ENCODE measurements around the gene SLC25A6. TPM values are rescaled to one million over a fixed set of nuclear protein-coding genes. Genes with fewer than 3 reads are reported as not detected.
"Not testable (repeated sequence)": the region's sequence is repeated elsewhere in the genome, so short reads cannot be mapped to it uniquely, and the experiment has no call there.

The SLC25A6 gene
- polyA plus RNA-seq, 3 donors: 442 to 769 (median 449) TPM

GRCh38 chrX:1403867-1404266 is 12.0 kb upstream of the SLC25A6 start:
- H3K36me3 ChIP-seq (replicated peaks in 1 of 2; ENCODE audit: control insufficient read depth in 1 of 2, insufficient read depth in 2 of 2, low read length in 2 of 2): peaks cover 60 to 88% of the 10 kb centered on the region in 2 donors
- not testable (repeated sequence) for H3K79me2 ChIP-seq (ENCODE audit: insufficient read depth, low read length); H3K4me1 ChIP-seq (ENCODE audit: control insufficient read depth in 1 of 2, insufficient read depth in 2 of 2, low read length in 2 of 2); H3K27ac ChIP-seq (ENCODE audit: low read depth in 1 of 2, low read length in 2 of 2); H3K9ac ChIP-seq (ENCODE audit: insufficient read depth, low read length, poor library complexity, severe bottlenecking); H3K4me1 Mint-ChIP-seq; H3K4me3 ChIP-seq (replicated peaks in 1 of 3; ENCODE audit: low read depth in 2 of 3, low read length in 3 of 3); H3K4me2 ChIP-seq (replicated peaks; ENCODE audit: extremely low read depth, low read length, poor library complexity, severe bottlenecking); H2AFZ ChIP-seq (ENCODE audit: insufficient read depth, low read depth, low read length, poor library complexity, severe bottlenecking); H3K4me3 Mint-ChIP-seq; H3K27ac Mint-ChIP-seq; DNase-seq; H3K27me3 Mint-ChIP-seq (ENCODE audit: low read depth in 3 of 3); H3K9me3 Mint-ChIP-seq; H3K9me3 ChIP-seq (replicated peaks in 1 of 2; ENCODE audit: control insufficient read depth in 1 of 2, insufficient read depth in 1 of 2, low read length in 2 of 2); H4K20me1 ChIP-seq (ENCODE audit: insufficient read depth, low read length); H3K27me3 ChIP-seq (ENCODE audit: control insufficient read depth in 2 of 2, insufficient read depth in 2 of 2, low read length in 2 of 2)
- intact Hi-C loops (cut with micrococcal nuclease): loop anchor here in 1 of 2 donors (5.0 kb wide), 1 partner anchor 43 kb away; no protein-coding TSS in a partner anchor
- WGBS (ENCODE audit: insufficient coverage): 96% methylated on average over 3 of the region's 3 CpGs
- H3K36me3 Mint-ChIP-seq: peaks cover 3 to 18% of the 10 kb centered on the region in 2 donors

- Mint-ChIP-seq H3K4me3 (no peak overlapping the region), H3K9me3 (no peaks in the 10 kb centered on the region), H3K4me1 (no peaks in the 10 kb centered on the region), H3K27me3 (ENCODE audit: low read depth in 3 of 3) (no peaks in the 10 kb centered on the region), H3K36me3 (peaks cover 3 to 25% of the 10 kb centered on the region in 2 donors), H3K27ac (no peak overlapping the region)
- H3K27ac ChIP-seq (ENCODE audit: low read depth in 1 of 2, low read length in 2 of 2): no peak overlapping the region
- H3K4me1 ChIP-seq (ENCODE audit: control insufficient read depth in 1 of 2, insufficient read depth in 2 of 2, low read length in 2 of 2): no peaks in the 10 kb centered on the region
- peaks cover 0 to 5% of the 10 kb centered on the region in 2 donors for H3K9me3 ChIP-seq (replicated peaks in 1 of 2; ENCODE audit: control insufficient read depth in 1 of 2, insufficient read depth in 1 of 2, low read length in 2 of 2)
- no peak overlapping the region for H2AFZ ChIP-seq (ENCODE audit: insufficient read depth, low read depth, low read length, poor library complexity, severe bottlenecking)
- no peaks in the 10 kb centered on the region for H4K20me1 ChIP-seq (ENCODE audit: insufficient read depth, low read length)
- no peak overlapping the region for H3K4me3 ChIP-seq (replicated peaks in 1 of 3; ENCODE audit: low read depth in 2 of 3, low read length in 3 of 3)
- peaks cover 60 to 94% of the 10 kb centered on the region in 2 donors for H3K36me3 ChIP-seq (replicated peaks in 1 of 2; ENCODE audit: control insufficient read depth in 1 of 2, insufficient read depth in 2 of 2, low read length in 2 of 2)
- no peak overlapping the region for H3K4me2 ChIP-seq (replicated peaks; ENCODE audit: extremely low read depth, low read length, poor library complexity, severe bottlenecking)
- no peaks in the 10 kb centered on the region for H3K27me3 ChIP-seq (ENCODE audit: control insufficient read depth in 2 of 2, insufficient read depth in 2 of 2, low read length in 2 of 2)
- no peak for DNase-seq
- 100% methylated on average over 5 of the region's 10 CpGs for WGBS (ENCODE audit: insufficient coverage)
- intact Hi-C loops (cut with micrococcal nuclease): loop anchor here in 1 of 2 donors (5.0 kb wide), 1 partner anchor 44 kb away; no protein-coding TSS in a partner anchor
- H3K9ac ChIP-seq (ENCODE audit: insufficient read depth, low read length, poor library complexity, severe bottlenecking): no peak overlapping the region
- peaks cover 3% of the 10 kb centered on the region for H3K79me2 ChIP-seq (ENCODE audit: insufficient read depth, low read length)
- TF ChIP-seq CTCF (IDR thresholded peaks at IDR 0.05): no peak
Measured at GRCh38 chrX:1403228-1403627, 11.3 kb upstream of the SLC25A6 start.

Measured in CD14-positive monocyte (primary cell).